IgD-negative memory B cell (primary cell): ENCODE data around the gene IQSEC1. TPM values are rescaled to one million over a fixed set of nuclear protein-coding genes. Genes with fewer than 3 reads are reported as not detected.
A peak's percentile ranks its signal among the peaks of the same experiment; 100 is the strongest.

Experiments used
- H3K27ac Mint-ChIP-seq, 3 donors: one replicate each; pipeline ENCODE4 v1.8.0; 2020 to 2022; ENCODE audit warnings: mild to moderate bottlenecking in 3 of 3, mixed read lengths in 3 of 3, moderate library complexity in 1 of 3
- H3K27me3 Mint-ChIP-seq: one replicate; pipeline ENCODE4 v1.8.0; 2021; ENCODE audit warnings: mixed read lengths
- H3K36me3 Mint-ChIP-seq: one replicate; pipeline ENCODE4 v1.8.0; 2020; ENCODE audit warnings: mild to moderate bottlenecking, mixed read lengths
- H3K4me1 Mint-ChIP-seq, 3 donors: one replicate each; pipeline ENCODE4 v1.8.0; 2020 to 2022; ENCODE audit warnings: mixed read lengths in 3 of 3, mild to moderate bottlenecking in 1 of 3
- H3K4me3 Mint-ChIP-seq, 4 donors: one replicate each; pipeline ENCODE4 v1.8.0; 2020 to 2022; ENCODE audit warnings: mild to moderate bottlenecking in 4 of 4, mixed read lengths in 4 of 4, moderate library complexity in 3 of 4
- H3K9me3 Mint-ChIP-seq, 3 donors: one replicate each; pipeline ENCODE4 v1.8.0; 2020 to 2021; ENCODE audit warnings: mixed read lengths in 3 of 3, mild to moderate bottlenecking in 1 of 3
- polyA plus RNA-seq: library from polyadenylated mRNA; unstranded; fragments of 300-500 nt; fragmentation: Illumina TruSeq; gene quantifications from one replicate; pipeline ENCODE4 v1.2.3, GENCODE V29; 2021

The IQSEC1 gene
- polyA plus RNA-seq, 1 donor from 2014 or later = 52.5 TPM

- H3K36me3 Mint-ChIP-seq = peaks cover 2% of the 10 kb centered on the region
- H3K4me3 Mint-ChIP-seq = peak overlapping the region in 2 of 4 donors; percentile 9 to 51
- peaks cover 6 to 14% (median 12%) of the 10 kb centered on the region in 3 donors for H3K4me1 Mint-ChIP-seq
- no peaks in the 10 kb centered on the region for H3K27me3 Mint-ChIP-seq
- no peaks in the 10 kb centered on the region for H3K9me3 Mint-ChIP-seq
- peak overlapping the region in 2 of 3 donors; percentile 23 to 82 for H3K27ac Mint-ChIP-seq
Measured at GRCh38 chr3:12903881-12904280, 169.3 kb downstream of the IQSEC1 start.

GRCh38 chr3:12903000-12903800 lies 170.0 kb downstream of the IQSEC1 start:
- Mint-ChIP-seq H3K4me3 (peak overlapping the region in 2 of 4 donors; percentile 9 to 55), H3K9me3 (no peaks in the 10 kb centered on the region), H3K4me1 (peaks cover 6 to 14% (median 12%) of the 10 kb centered on the region in 3 donors), H3K27ac (peak overlapping the region in 2 of 3 donors; percentile 23 to 82), H3K27me3 (no peaks in the 10 kb centered on the region), H3K36me3 (peaks cover 2% of the 10 kb centered on the region)

GRCh38 chr3:12902181-12902999 lies 170.8 kb downstream of the IQSEC1 start:
- Mint-ChIP-seq H3K36me3 (peaks cover 2% of the 10 kb centered on the region), H3K9me3 (no peaks in the 10 kb centered on the region), H3K4me1 (peaks cover 6 to 14% (median 12%) of the 10 kb centered on the region in 3 donors), H3K4me3 (peak overlapping the region in 3 of 4 donors; percentile 21 to 87 (median 26)), H3K27me3 (no peaks in the 10 kb centered on the region), H3K27ac (peak overlapping the region in 2 of 3 donors; percentile 5 to 82)

- peaks cover 11 to 14% (median 14%) of the 10 kb centered on the region in 3 donors for H3K4me1 Mint-ChIP-seq
- H3K36me3 Mint-ChIP-seq = peaks cover 2% of the 10 kb centered on the region
- no peaks in the 10 kb centered on the region for H3K27me3 Mint-ChIP-seq
- H3K27ac Mint-ChIP-seq = peak overlapping the region in 2 of 3 donors; percentile 5 to 75
- peak overlapping the region in 2 of 4 donors; percentile 26 to 87 for H3K4me3 Mint-ChIP-seq
- H3K9me3 Mint-ChIP-seq = no peaks in the 10 kb centered on the region
Measured at GRCh38 chr3:12901623-12902045, 171.6 kb downstream of the IQSEC1 start.

- Mint-ChIP-seq H3K4me3 (no peak overlapping the region), H3K27me3 (no peaks in the 10 kb centered on the region), H3K27ac (no peak overlapping the region), H3K36me3 (peaks cover 2% of the 10 kb centered on the region), H3K9me3 (no peaks in the 10 kb centered on the region), H3K4me1 (peaks cover 11 to 14% (median 14%) of the 10 kb centered on the region in 3 donors)
Measured at GRCh38 chr3:12900885-12901411, 172.3 kb downstream of the IQSEC1 start.

GRCh38 chr3:12898965-12899755 lies 174.1 kb downstream of the IQSEC1 start:
- Mint-ChIP-seq H3K4me3 (no peak overlapping the region), H3K9me3 (no peaks in the 10 kb centered on the region), H3K27ac (peak overlapping the region in 2 of 3 donors; percentile 54 to 59), H3K36me3 (peaks cover 2% of the 10 kb centered on the region), H3K27me3 (no peaks in the 10 kb centered on the region), H3K4me1 (peaks cover 11 to 25% (median 19%) of the 10 kb centered on the region in 3 donors)

- Mint-ChIP-seq H3K4me1 (peaks cover 11 to 21% (median 20%) of the 10 kb centered on the region in 3 donors), H3K36me3 (peaks cover 2% of the 10 kb centered on the region), H3K9me3 (no peaks in the 10 kb centered on the region), H3K27me3 (no peaks in the 10 kb centered on the region), H3K27ac (peak overlapping the region in 1 of 3 donors; percentile 69), H3K4me3 (no peak overlapping the region)
Measured at GRCh38 chr3:12898290-12898964, 174.8 kb downstream of the IQSEC1 start.

- H3K4me1 Mint-ChIP-seq = peaks cover 11 to 22% (median 19%) of the 10 kb centered on the region in 3 donors
- H3K9me3 Mint-ChIP-seq = no peaks in the 10 kb centered on the region
- peak overlapping the region in 1 of 4 donors; percentile 35 for H3K4me3 Mint-ChIP-seq
- no peaks in the 10 kb centered on the region for H3K27me3 Mint-ChIP-seq
- H3K36me3 Mint-ChIP-seq = peaks cover 2% of the 10 kb centered on the region
- H3K27ac Mint-ChIP-seq = peak overlapping the region in 2 of 3 donors; percentile 61 to 69
Measured at GRCh38 chr3:12897381-12898289, 175.6 kb downstream of the IQSEC1 start.

- H3K27me3 Mint-ChIP-seq = no peaks in the 10 kb centered on the region
- peaks cover under 1% of the 10 kb centered on the region for H3K36me3 Mint-ChIP-seq
- H3K4me1 Mint-ChIP-seq = peaks cover 10 to 20% (median 18%) of the 10 kb centered on the region in 3 donors
- H3K27ac Mint-ChIP-seq = peak overlapping the region; percentile 8 to 90 (median 88)
- H3K9me3 Mint-ChIP-seq = no peaks in the 10 kb centered on the region
- peak overlapping the region in 1 of 4 donors; percentile 35 for H3K4me3 Mint-ChIP-seq
Measured at GRCh38 chr3:12896063-12896985, 176.9 kb downstream of the IQSEC1 start.

GRCh38 chr3:12895391-12896062 lies 177.7 kb downstream of the IQSEC1 start:
- Mint-ChIP-seq H3K4me3 (peak overlapping the region in 1 of 4 donors; percentile 4), H3K4me1 (peaks cover 10 to 20% (median 18%) of the 10 kb centered on the region in 3 donors), H3K9me3 (no peaks in the 10 kb centered on the region), H3K36me3 (no peaks in the 10 kb centered on the region), H3K27ac (peak overlapping the region; percentile 54 to 90 (median 88)), H3K27me3 (no peaks in the 10 kb centered on the region)

GRCh38 chr3:12894629-12895028 lies 178.6 kb downstream of the IQSEC1 start:
- H3K4me3 Mint-ChIP-seq = no peak overlapping the region
- peaks cover 15 to 21% (median 19%) of the 10 kb centered on the region in 3 donors for H3K4me1 Mint-ChIP-seq
- H3K27me3 Mint-ChIP-seq = peaks cover 3% of the 10 kb centered on the region
- peak overlapping the region; percentile 54 to 90 (median 88) for H3K27ac Mint-ChIP-seq
- H3K36me3 Mint-ChIP-seq = no peaks in the 10 kb centered on the region
- no peaks in the 10 kb centered on the region for H3K9me3 Mint-ChIP-seq
